HCEC 1CT (cell line): Measurements from ENCODE around the gene SPECC1.
"Not testable (repeated sequence)": the region's sequence is repeated elsewhere in the genome, so short reads cannot be mapped to it uniquely, and the experiment has no call there.

Experiments
- DNase-seq: peaks from one replicate; pipeline ENCODE4 v3.0.0-alpha.2; 2017

The SPECC1 gene

DNA sequence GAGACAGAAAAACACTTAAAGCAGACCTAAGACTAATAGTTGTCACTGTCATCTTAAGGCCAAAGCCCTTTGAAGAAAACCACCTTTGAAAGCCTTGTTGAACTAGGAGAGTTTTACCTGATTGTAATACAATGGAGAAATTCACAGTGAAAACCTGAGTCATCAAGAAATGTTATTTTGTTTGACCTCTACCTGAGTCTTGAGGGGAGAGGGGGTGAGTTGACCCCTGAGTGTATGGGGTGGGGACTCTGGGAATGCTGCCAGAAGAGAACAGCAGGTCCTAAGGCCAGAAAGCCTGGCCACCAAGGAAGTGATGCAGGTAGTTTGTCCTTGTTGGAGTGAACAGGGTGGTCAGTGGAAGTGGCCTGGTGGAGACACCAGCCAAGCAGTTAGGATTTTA, 204.3 kb downstream of the SPECC1 start:
- no peak for DNase-seq

DNA sequence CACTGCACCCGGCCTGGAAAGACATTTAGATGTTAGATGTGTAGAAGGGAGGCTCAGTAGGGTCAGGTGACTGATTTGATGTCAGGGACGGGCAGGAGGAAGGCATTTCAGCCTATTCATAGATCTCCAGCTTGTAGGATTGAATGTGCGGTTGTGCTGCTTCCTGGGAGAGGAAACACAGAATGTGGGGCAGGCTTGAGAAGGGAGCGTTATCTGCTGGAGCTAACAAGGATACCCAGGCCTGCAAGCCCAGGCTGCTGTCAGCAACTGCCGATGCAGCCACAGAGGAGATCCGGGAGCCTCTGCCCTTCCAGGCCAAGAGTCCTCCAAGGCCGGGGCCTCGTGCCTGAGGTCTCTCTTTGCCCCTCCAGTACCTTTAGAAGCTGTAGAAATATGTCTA, 205.6 kb downstream of the SPECC1 start:
- no peak for DNase-seq

DNA sequence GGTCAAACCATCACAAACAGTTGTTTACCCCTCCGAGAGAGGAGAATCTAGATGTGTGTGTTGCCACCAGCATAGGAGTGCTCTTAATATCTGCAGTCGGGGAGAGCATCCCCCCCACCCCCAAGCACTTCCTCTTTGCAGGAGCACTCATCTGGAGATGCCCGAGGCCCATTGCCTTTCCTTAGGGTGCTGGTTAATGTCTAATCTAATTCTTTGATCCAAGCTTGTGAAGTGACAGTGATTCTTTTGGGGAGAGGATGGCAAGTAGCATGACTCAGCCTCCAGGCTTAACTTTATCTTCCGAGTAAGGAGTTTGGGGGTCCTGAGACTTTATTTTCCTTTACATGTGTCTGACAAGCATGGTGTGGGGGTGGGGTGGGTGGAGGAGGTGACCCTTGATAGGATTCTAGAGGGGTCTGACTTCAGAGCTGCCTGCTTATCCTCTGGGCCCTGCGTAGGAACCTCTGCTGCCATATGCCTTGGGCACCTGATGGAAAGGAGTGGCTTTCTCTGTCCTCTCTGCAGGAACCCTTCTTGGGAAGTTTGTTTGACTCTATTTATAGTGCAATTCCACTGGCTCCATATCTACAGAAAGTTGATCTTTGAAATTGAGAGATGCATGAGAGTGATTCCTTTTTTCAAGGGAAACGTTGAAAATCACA, 207.1 kb downstream of the SPECC1 start:
- DNase-seq = no peak

DNA sequence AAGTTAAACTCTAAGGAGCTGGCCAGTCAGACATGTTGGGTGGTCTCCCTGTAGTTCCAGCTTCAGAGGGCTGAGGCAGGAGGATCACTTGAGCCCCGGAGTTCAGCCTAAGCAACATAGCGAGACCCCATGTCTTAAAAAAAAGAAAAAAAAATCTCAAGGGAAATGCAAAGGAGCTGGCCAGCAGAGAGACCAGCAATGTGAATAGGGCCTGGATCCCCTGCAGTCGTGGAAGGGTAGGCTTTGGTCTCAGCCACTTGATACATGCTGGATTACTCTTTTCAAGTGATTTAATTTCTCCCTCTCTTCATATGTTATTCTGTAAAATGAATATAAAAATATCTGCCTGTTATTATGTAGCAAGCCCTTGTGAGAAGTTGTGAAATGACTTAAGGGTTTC, 207.7 kb downstream of the SPECC1 start:
- DNase-seq = no peak

DNA sequence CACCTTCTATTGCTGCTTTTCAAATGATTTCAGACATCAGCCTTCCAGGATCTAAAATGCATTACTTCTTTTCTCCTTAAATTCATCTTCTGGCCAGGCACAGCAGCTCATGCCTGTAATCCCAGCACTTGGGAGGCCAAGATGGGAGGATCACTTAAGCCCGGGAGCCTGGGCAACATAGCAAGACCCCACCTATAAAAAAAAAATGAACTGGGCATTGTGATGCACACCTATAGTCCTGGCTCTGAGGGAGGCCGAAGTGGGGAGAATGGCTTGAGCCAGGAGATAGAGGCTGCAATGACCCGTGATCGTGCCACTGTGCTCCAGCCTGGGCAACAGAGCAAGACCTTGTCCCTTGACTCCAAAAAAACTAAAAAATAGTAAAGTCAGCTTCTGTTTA, 208.5 kb downstream of the SPECC1 start:
- DNase-seq = no peak

DNA sequence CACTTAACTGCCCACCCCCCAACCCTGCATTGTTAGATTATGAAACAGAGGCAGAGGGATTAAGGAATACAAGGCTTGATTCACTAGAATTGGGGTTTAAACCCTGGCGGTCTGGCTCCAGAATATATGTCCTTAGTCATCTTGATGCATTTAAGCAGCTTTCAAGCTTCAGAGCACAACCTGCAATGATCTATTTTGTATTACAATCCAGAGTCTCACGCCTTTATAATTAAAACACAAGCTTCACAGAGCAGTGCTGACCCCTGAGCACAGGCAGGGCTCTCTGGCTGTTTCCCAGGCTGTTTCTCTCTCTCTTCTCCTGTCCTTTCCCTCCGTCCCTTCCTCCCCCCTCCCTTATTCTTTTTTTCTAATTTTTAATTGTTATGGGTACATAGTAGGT, 209.1 kb downstream of the SPECC1 start:
- DNase-seq = no peak

DNA sequence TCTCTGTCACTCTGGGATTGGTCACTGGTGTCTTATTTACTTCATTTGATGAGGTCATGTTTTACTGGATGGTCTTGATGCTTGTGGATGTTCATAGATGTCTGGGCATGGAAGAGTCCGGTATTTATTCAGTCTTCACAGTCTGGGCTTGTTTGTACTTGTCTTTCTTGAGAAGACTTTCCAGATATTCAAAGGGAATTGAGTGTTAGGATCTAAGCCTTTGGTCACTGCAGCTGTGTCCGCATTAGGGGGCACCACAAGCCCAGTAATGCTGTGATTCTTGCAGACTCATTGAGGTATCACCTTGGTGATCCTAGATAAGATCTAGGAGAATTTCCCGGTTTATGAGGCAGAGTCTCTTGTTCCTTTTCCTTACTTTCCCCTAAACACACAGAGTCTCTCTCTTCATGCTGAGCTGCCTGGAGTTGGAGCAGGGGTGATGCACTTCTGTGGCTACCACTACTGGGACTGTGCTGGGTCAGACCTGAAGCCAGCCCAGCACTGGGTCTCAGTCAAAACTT, 214.7 kb downstream of the SPECC1 start:
- no peak for DNase-seq

DNA sequence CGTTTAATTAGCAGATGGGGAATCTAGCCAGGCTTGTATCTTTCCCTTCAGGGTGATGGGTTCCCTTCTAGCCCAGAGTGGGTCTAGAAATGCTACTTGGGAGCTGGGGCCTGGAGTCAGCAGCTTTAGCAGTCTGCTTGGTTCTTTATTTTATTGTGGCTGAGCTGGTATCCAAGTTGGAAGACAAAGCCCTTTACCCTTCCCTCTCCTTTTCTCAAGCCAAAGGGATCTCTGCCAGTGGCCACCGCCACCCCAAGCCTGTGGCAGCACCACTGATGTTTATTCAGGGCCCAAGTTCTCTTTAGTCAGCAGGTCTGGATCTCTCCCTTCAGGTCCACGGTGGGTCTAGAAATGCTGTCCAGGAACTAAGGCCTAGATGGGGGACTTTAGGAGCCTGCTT, 215.2 kb downstream of the SPECC1 start:
- no peak for DNase-seq

DNA sequence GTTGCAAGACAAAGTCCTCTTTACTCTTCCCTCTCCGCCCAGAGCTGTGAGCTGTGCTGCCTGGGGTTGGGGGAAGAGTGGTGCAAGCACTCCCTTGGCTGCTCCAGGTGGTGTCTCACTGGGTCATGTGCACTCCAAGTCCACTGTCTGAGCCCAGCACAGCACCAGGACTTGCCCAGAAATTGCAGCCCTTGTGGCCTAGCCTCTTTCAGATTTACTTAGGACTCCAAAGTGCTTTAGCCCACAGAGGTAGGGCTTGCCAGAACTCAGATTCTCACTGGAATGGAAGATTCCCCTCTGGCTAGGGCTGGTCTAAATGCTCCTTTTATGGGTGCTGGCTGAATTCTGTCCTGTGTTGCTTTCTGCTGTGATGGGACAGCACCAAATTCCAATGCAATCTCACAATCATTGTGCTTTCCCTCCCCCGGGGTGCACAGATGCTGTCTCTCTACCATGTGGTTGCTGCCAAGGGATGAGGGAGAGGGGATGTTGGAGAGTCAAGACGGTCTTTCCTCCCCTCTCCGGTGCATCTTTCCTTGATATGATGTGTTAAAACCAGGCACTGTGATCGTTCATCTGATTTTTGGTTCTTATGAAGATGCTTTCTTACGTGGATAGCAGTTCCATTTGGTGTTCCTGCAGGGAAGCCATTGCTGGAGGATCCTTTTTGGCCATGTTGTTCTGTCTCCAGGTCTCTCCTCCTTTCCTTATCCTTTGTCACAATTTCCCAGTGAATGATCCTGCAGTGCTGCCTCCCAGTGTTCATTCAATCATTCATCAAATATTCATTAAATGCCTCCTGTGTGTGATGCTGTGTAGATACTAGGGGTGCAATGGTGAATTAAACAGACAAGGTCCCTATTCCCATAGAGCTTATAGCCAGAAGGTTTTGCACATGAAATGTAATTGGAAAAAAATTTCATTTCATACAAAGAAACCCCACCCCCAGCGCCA, 216.3 kb downstream of the SPECC1 start:
- no peak for DNase-seq

DNA sequence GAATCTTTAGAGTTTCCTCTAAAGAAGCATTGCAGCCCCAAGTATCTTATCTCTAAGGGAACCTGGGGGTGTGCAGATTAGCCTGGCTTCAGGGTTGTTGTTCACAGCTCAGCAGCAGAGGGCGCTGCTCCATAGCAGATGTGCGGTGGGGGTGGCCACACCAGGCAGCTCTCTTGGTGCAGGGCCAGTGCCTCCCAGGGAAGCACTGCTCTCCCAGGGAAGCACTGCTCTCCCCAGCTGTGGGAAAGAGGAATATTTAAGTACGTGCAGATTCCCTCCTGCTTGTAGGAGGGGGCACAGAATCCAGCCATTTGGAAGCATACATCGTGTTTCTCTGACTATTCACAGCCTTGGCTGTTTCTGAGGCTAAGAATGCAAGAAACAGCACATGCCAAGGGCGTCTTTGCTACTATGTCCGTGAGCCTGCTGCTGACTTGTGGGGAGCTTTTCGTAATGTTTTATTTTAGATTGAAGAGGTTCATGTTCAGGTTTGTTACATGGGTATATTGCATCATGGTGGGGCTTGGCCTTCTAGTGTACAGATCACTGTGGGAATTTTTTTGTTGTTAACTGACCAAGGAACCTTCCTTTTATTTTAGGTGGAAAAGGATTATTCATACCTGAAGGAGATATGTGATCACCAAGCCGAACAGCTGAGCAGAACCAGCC, 217.8 kb downstream of the SPECC1 start:
- DNase-seq = peak; percentile 11

DNA sequence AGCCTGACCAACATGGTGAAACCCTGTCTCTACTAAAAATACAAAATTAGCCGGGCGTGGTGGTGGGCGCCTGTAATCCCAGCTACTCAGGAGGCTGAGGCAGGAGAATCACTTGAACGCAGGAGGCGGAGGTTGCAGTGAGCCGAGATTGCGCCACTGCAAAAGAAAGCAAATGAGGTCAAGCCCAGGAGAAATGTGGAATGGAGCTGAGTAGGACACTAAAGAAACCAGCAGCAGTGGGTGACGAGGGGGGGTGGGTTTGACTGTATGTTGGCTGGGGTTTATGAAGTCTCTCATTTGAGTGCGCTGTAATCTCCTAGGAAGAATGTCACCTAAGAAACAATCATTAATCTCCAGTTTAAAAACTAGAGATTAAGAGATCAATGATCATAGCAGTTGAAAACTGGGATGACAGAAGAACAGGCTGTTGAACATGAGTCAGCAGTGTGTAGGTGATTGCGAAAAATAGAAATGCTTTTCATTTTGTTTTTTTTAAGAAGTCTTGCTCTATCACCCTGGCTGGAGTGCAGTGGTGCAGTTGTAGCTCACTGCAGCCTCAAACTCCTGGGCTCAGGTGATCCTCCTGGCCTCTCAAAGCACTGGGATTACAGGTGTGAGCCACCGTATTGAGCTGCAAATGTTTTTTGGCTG, 218.7 kb downstream of the SPECC1 start:
- DNase-seq = not testable (repeated sequence)

DNA sequence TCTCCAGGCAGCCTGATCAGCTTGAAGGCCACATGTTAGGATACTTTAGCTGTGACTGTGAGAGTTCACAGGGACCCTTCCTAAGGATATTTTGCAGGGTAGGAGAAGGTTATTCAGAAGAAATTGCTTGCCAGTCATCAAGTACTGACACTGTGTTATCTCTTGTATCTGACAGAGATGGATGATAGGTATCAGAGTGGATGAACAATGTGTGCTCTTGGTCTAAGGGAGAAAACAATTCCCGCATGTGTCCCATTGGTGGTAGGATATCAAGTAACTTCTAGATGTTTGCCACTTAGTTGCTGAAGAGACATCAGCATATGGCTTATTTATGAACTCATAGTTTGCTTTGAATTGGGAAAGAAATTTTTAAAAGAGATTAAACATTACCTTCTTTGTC, 219.3 kb downstream of the SPECC1 start:
- no peak for DNase-seq

DNA sequence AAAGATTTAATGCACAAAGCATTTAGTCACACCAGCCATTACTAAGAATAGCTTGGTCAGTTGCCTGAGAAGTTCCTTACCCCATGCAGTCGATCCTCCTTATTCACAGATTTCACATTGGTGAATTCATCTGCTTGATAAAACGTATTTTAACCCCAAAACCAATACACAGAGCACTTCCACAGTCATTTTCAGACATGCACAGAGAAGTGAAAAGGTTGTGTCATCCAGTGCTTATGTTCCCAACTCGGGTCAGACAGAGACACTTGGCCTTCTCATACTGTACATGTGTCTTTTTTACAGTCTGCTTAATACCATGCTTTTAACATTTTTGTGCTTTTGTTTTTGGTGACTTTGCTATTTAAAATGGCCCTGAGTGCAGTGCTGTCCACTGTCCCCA, 219.7 kb downstream of the SPECC1 start:
- DNase-seq = no peak

DNA sequence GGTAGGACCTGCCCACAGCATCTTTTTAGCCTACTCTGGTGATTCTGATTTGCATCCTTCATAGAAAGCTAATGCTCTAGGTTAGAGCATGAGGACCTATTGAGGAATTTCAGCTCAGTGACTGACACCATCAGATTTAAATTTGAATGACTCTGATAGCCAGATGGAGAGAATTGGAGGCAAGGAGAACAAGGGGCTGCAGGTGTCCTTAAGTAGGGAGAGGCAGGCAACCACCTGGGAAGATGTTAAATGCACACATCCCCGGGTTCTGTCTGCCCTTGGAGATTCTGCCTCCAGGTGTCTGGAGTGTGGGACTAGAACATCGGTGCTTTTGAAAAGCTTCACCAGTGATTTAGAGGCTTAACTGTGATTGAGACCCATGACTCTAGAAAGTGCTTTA, 221.8 kb downstream of the SPECC1 start:
- no peak for DNase-seq

DNA sequence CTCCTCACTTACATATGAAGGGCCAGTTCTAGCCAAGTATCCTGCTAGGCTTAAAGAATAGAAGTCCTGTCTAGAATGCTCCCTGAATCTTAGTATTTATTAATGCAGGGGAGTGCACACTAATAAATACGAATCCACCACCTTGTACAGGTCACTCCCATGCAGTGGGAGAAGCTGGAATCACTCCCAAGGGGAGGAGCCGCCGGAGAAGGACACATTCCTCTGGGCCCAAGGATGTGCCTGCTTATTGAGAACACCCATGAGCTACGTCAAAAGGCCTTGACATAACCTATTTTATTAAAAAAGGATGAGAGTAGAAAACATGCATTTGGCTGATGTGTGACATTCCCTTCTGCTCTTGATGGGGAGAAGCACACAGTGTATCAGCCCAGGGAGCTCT, 223.5 kb downstream of the SPECC1 start:
- no peak for DNase-seq

DNA sequence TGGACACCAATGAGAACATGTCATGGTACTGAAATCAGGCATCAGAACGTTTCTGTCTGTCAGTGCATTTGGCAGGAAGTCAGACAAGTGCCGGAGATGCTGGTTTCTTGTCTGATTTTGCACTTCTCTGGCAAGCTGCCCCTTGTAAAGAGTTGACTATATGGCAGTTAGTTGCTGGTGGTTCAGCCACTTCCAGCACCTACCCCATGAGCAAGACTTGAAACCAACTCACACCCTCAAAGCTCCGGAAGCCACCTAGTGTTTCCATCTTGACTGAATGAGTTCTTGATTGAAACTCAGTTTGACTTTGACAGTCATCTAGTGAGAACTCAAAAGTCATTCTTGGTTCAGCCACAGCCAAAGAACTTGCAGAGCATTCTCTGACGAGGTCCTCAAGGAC, 225.1 kb downstream of the SPECC1 start:
- DNase-seq = no peak

DNA sequence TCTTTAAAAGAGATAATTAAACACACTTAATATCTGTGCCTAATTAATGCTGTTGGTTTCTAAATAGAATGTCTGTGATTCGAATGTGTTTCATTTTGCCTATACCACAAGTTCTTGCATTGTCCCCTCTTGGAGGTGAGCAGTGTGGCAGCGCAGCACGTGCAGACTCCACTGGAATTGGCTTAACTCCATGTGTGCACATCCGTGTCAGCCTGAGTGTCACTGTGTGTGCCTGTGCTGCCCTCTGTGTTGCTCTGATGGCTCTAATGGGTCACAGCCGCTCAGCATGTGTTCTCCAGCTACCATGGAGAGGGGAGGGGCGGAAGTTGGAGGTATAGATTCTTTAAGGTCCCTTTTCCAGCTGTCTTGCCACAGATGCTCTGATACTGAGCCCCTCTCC, 226.6 kb downstream of the SPECC1 start:
- no peak for DNase-seq

DNA sequence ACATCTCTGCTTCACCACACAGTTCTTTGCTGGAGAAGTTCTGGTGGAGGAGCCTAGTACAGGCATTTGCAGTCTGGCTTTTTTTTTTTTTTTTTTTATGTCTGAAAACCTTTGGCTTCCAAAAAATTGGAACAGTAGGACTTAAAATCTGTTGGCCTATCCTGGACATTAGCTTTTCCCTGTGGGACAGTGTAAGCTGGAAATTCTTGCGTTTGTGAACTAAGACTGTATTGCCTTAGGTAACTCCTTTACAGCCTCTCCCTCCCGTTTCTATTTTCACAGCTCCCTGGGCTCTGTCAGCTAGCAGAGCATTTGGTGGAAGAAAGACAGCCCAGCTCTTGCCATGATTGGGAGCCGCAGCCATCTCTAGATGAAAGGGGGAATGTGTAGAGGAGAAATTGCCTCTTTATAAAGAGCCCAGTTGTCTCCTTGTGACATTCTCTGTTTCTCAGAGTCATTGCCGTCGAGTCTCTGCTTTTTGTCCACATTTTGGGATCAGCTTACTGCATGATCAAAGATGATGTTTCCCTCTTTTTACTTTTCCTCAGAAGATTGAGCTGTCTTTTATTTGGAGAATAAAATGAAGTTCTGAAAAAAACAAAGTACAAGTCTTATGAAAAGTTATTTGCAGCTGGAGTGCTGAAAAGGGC, 227.5 kb downstream of the SPECC1 start:
- DNase-seq = no peak

DNA sequence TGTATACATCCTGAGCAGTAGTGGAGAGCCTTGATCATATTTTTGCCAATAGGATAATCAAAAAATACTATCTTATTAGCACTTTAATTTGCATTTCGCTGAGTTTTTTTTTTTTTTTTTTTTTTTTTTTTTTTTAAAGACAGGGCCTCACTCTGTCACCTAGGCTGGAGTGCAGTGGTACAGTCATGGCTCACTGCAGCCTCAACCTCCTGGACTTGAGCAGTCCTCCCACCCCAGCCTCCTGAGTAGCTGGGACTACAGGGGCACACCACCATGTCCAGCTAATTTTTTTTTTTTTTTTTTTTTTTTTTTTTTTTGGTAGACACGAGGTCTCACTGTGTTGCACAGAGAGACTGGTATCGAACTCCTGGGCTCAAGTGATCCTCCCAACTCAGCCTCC, 230.6 kb downstream of the SPECC1 start:
- not testable (repeated sequence) for DNase-seq

DNA sequence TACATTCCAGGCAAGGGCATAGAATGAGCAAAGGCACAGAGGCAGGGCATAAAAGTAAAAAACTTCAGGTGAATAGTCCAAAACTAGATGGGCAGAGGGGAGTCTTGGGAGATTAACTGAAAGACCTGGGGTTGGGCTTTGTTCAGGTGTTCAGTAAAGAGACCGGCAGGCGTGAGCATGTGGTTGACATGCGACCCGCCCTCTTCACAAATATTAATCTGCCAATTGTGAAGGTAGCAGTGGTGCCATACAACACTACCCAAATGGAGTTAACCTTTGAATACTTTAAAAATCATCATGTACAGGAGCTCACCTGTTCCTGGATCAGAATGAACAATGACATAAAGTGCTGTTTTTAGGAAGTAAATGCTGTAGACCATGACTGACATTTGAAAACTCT, 232.7 kb downstream of the SPECC1 start:
- DNase-seq = no peak

DNA sequence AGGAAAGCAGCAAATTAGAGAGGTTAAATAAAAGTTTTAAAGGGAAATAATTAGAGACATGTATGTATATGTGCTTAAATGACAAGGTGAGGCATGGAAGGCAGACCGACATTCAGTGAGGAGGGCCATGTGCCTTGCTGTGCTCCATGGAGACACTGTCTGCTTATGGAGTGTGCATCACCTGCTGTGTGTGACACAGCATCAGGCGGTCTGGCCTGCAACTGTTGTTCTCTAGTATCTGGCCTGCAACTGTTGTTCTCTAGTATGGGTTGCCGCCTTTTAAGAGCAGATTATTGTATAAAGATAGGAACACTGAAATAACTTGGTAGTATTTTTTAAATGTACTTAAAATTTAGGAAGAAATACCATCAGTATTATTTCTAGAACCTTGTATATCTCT, 233.1 kb downstream of the SPECC1 start:
- DNase-seq = no peak

DNA sequence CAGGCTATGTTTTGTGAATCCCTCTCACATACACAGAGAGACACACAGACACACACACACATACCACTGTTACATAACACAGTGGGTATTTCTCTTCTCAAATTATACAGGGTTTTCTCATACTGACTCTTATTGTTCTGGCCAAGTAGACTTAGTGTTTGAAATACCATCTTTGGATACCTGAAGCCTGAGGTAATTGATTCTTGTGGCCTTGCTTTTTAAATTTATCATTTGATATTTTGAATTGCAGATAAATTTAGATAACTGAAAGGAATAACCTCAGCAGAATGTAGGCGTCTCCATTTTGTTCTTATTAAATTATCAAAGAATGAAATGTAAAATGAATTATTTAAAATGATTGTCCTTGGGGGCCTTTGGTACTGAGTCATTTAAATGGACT, 234.4 kb downstream of the SPECC1 start:
- no peak for DNase-seq

DNA sequence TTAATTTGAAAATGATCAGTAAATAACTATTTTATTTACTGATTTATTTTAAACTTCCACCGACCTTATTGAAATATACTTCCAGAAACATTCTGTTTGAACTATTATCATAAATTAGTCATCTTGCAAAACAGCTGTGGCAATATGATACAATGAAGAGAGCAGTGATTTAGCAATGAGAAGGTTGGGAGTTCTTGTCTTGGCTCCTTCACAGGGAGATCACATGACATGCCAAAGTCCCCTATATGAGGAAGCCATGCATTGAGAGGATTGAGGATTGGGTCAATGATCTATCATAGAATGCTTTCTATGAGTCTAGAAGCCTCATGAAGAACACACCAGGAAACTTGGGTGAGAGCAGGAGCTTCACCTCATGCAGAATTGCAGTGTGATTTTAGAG, 235.5 kb downstream of the SPECC1 start:
- no peak for DNase-seq
